Measurements from ENCODE around the gene CHCT1. TPM values are rescaled to one million over a fixed set of nuclear protein-coding genes. Genes with fewer than 3 reads are reported as not detected.

Gene CHCT1
- total RNA-seq, 1 experiment from 2014 or later: not detected

DNA sequence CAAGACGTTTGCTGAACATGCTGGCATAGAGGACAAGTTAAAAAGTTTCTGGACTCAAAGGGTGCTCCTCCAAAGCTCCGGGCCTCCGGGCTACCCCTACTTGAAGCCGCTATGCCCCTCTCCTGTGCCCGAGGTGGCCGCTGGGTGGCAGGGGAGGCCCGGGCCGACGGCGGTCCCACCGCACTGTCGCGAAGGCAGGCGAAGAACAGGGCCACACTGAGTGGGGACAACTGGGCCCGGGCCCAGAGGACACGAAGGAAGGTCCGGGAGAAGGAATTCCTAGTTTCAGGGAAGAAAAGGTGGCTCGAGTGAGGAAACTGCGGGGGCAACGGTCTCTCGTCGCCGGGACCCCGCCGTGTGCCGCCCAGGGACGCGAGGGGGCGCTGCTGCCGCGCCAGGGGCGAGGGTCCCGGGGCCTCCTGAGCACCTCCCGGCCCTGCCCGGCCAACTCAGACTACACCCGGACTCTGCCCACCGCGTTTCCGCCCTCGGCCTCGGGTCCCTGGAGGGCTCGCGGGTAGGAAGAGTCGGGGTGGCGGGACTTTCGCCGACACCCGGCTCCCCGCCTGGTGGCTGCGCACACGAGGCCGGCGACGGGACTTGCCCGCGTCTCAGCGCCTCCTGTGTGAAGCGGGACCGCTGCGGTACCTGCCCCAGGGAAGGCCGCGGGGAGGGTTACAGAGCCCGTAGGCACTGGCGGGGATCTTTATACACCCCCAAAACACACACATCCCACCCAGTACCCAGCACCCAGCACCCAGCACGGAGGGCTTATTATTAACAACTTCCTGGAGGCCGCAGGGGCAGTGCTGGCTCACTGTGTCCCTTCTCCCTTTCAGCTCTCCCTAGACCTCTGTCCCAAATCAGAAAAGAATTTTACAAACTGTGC, 772 bp upstream of the CHCT1 start:
- in situ Hi-C loops (cut with HindIII; ENCODE audit: low pct_unique_long_range_greater_than_20kb, low sequenced_read_pairs) (no loop called here), intact Hi-C loops (cut with micrococcal nuclease; ENCODE audit: unreplicated experiment) (loop anchor here (10.0 kb wide), 1 partner anchor 317 kb away; no protein-coding TSS in a partner anchor)
- Histone ChIP-seq H3K4me3 (ENCODE audit: low read depth in 2 of 2, low read length in 2 of 2) (peak overlapping the region; percentile 35 to 40), H3K27me3 (ENCODE audit: control insufficient read depth, insufficient read depth, low read length) (no peaks in the 10 kb centered on the region), H3K4me1 (ENCODE audit: control insufficient read depth, insufficient read depth, low read length) (peaks cover 3% of the 10 kb centered on the region; the same call in 1 of the 2 replicates), H3K36me3 (ENCODE audit: control insufficient read depth, insufficient read depth, low read length) (no peaks in the 10 kb centered on the region), H3K9me3 (ENCODE audit: control insufficient read depth, insufficient read depth, low read depth, low read length) (no peaks in the 10 kb centered on the region), H3K27ac (ENCODE audit: low read length) (peak overlapping the region; percentile 48; the same call in 1 of the 2 replicates)
- TF ChIP-seq, protein P1, sequence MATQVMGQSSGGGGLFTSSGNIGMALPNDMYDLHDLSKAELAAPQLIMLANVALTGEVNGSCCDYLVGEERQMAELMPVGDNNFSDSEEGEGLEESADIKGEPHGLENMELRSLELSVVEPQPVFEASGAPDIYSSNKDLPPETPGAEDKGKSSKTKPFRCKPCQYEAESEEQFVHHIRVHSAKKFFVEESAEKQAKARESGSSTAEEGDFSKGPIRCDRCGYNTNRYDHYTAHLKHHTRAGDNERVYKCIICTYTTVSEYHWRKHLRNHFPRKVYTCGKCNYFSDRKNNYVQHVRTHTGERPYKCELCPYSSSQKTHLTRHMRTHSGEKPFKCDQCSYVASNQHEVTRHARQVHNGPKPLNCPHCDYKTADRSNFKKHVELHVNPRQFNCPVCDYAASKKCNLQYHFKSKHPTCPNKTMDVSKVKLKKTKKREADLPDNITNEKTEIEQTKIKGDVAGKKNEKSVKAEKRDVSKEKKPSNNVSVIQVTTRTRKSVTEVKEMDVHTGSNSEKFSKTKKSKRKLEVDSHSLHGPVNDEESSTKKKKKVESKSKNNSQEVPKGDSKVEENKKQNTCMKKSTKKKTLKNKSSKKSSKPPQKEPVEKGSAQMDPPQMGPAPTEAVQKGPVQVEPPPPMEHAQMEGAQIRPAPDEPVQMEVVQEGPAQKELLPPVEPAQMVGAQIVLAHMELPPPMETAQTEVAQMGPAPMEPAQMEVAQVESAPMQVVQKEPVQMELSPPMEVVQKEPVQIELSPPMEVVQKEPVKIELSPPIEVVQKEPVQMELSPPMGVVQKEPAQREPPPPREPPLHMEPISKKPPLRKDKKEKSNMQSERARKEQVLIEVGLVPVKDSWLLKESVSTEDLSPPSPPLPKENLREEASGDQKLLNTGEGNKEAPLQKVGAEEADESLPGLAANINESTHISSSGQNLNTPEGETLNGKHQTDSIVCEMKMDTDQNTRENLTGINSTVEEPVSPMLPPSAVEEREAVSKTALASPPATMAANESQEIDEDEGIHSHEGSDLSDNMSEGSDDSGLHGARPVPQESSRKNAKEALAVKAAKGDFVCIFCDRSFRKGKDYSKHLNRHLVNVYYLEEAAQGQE (IDR thresholded peaks at IDR 0.05; ENCODE audit: insufficient read depth in 1 of 2, low read depth in 2 of 2, low read length in 1 of 2): no peak
- no peak for TF ChIP-seq POLR2AphosphoS5 (IDR thresholded peaks at IDR 0.05; ENCODE audit: low read depth, low read length)
- TF ChIP-seq, protein P2, sequence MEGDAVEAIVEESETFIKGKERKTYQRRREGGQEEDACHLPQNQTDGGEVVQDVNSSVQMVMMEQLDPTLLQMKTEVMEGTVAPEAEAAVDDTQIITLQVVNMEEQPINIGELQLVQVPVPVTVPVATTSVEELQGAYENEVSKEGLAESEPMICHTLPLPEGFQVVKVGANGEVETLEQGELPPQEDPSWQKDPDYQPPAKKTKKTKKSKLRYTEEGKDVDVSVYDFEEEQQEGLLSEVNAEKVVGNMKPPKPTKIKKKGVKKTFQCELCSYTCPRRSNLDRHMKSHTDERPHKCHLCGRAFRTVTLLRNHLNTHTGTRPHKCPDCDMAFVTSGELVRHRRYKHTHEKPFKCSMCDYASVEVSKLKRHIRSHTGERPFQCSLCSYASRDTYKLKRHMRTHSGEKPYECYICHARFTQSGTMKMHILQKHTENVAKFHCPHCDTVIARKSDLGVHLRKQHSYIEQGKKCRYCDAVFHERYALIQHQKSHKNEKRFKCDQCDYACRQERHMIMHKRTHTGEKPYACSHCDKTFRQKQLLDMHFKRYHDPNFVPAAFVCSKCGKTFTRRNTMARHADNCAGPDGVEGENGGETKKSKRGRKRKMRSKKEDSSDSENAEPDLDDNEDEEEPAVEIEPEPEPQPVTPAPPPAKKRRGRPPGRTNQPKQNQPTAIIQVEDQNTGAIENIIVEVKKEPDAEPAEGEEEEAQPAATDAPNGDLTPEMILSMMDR (IDR thresholded peaks at IDR 0.05): peak; percentile 97
- DNase-seq (ENCODE audit: low read depth, low spot score): peak; percentile 12
- BruUV-seq (replicated peaks): no TSS peak
- ATAC-seq: peak; percentile 98
- ChIA-PET CTCF (interaction anchor here (0.6 kb wide), 1 partner anchor 219 kb away, joined by 6 read pairs; no protein-coding TSS in a partner anchor), POLR2A (no interaction called here)

DNA sequence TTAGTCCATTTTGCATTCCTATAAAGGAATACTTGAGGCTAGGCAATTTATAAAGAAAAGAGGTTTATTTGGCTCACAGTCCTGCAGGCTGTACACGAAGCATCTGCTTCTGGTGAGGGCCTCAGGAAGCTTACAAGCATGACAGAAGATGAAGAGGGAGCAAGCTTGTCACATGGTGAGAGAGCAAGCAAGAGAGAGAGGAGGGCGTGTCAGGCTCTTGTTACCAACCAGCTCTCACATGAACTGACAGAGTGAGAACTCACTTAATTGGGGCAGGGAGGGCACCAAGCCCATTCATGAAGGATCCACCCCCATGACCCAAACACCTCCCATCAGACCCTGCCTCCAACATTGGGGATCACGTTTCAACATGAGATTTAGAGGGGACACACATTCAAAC, 1.6 kb downstream of the CHCT1 start:
- BruUV-seq (replicated peaks): no TSS peak
- TF ChIP-seq, protein P1 (IDR thresholded peaks at IDR 0.05; ENCODE audit: insufficient read depth in 1 of 2, low read depth in 2 of 2, low read length in 1 of 2): no peak
- TF ChIP-seq, protein P2 (IDR thresholded peaks at IDR 0.05): no peak
- TF ChIP-seq SIN3A (IDR thresholded peaks at IDR 0.05; ENCODE audit: borderline replicate concordance, insufficient read depth, low read depth, low read length) (no peak), POLR2AphosphoS5 (IDR thresholded peaks at IDR 0.05; ENCODE audit: low read depth, low read length) (no peak), TCF7L2 (IDR thresholded peaks at IDR 0.05; ENCODE audit: low read depth, low read length) (no peak)
- ChIA-PET POLR2A (no interaction called here), CTCF (no interaction called here)
- ATAC-seq (no peak), DNase-seq (ENCODE audit: low read depth, low spot score) (no peak)
- Histone ChIP-seq H3K4me1 (ENCODE audit: control insufficient read depth, insufficient read depth, low read length) (peaks cover 3% of the 10 kb centered on the region; the same call in 1 of the 2 replicates), H3K4me3 (ENCODE audit: low read depth in 2 of 2, low read length in 2 of 2) (no peak overlapping the region), H3K27me3 (ENCODE audit: control insufficient read depth, insufficient read depth, low read length) (no peaks in the 10 kb centered on the region), H3K9me3 (ENCODE audit: control insufficient read depth, insufficient read depth, low read depth, low read length) (no peaks in the 10 kb centered on the region), H3K27ac (ENCODE audit: low read length) (no peak overlapping the region), H3K36me3 (ENCODE audit: control insufficient read depth, insufficient read depth, low read length) (no peaks in the 10 kb centered on the region)
- intact Hi-C loops (cut with micrococcal nuclease; ENCODE audit: unreplicated experiment): loop anchor here (10.0 kb wide), 1 partner anchor 319 kb away; no protein-coding TSS in a partner anchor
- in situ Hi-C loops (cut with HindIII; ENCODE audit: low pct_unique_long_range_greater_than_20kb, low sequenced_read_pairs): no loop called here

Data from Panc1 (cell line).